GM18519 (cell line): Measurements from ENCODE around the gene GABPB2.

Source experiments
- ATAC-seq: cut with Tn5 transposase; IDR thresholded peaks from one replicate; pipeline ENCODE4 v1.9.1; 2021; ENCODE audit warnings: mild to moderate bottlenecking, moderate library complexity; ENCODE audit not compliant: unreplicated experiment, low FRiP score

Gene GABPB2

GRCh38 chr1:151131701-151132334 lies 61.3 kb downstream of the GABPB2 start:
- ATAC-seq, result no peak

GRCh38 chr1:151132335-151133017 lies 61.9 kb downstream of the GABPB2 start:
- ATAC-seq, result no peak

- no peak for ATAC-seq
Observed at GRCh38 chr1:151133018-151133806, 62.7 kb downstream of the GABPB2 start.

GRCh38 chr1:151134396-151134795 lies 63.8 kb downstream of the GABPB2 start:
- no peak for ATAC-seq

GRCh38 chr1:151134991-151135390 lies 64.4 kb downstream of the GABPB2 start:
- ATAC-seq, result no peak

GRCh38 chr1:151135433-151136385 lies 65.1 kb downstream of the GABPB2 start:
- no peak for ATAC-seq

- ATAC-seq, result no peak
Observed at GRCh38 chr1:151137789-151138188, 67.2 kb downstream of the GABPB2 start.

- no peak for ATAC-seq
Observed at GRCh38 chr1:151142411-151143056, 72.0 kb downstream of the GABPB2 start.

GRCh38 chr1:151143057-151143435 lies 72.5 kb downstream of the GABPB2 start:
- ATAC-seq, result no peak

- no peak for ATAC-seq
Observed at GRCh38 chr1:151143986-151144385, 73.4 kb downstream of the GABPB2 start.

- no peak for ATAC-seq
Observed at GRCh38 chr1:151144474-151145303, 74.1 kb downstream of the GABPB2 start.

GRCh38 chr1:151145304-151146071 lies 74.9 kb downstream of the GABPB2 start:
- no peak for ATAC-seq

- no peak for ATAC-seq
Observed at GRCh38 chr1:151146072-151146411, 75.5 kb downstream of the GABPB2 start.

- peak; percentile 89 for ATAC-seq
Observed at GRCh38 chr1:151146412-151147131, 76.0 kb downstream of the GABPB2 start, which contains the start of gene SEMA6C. SEMA6C (minus strand) TSS chr1:151146631; CDS start chr1:151142621, 4,010 bp downstream.

GRCh38 chr1:151147132-151147503 lies 76.6 kb downstream of the GABPB2 start:
- ATAC-seq, result no peak

- no peak for ATAC-seq
Observed at GRCh38 chr1:151147665-151148064, 77.1 kb downstream of the GABPB2 start.

- no peak for ATAC-seq
Observed at GRCh38 chr1:151156515-151156819, 85.9 kb downstream of the GABPB2 start, which contains the start of gene TNFAIP8L2. TNFAIP8L2 (plus strand) TSS chr1:151156649; CDS start chr1:151158698, 2,049 bp downstream.

GRCh38 chr1:151157067-151157531 lies 86.5 kb downstream of the GABPB2 start:
- ATAC-seq, result no peak
